Measurements from ENCODE around the gene FAM47C.

DNA sequence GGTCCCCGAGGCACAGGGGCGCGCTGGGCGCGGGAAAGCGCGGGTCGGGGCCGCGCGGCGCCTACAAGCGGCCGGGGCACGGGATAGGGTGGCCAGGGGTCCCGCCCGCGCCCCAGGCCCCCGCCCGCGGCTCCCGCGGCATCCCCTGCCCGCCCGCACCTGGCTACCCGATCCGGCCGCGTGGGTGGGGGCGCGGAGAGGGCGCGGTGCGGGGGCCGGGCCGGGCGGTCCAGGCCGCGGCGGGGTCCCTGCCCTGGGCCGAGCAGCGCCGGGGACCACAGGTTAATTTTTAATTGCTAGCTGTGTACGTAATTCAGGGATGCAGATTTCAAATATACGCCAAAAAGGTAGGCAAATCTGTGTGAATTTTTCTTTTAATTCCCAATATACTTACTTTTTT lies 44.3 kb upstream of the FAM47C start:
- no peak for TF ChIP-seq RBBP5 (conservative IDR thresholded peaks at IDR 0.05)
- TF ChIP-seq, protein P1, sequence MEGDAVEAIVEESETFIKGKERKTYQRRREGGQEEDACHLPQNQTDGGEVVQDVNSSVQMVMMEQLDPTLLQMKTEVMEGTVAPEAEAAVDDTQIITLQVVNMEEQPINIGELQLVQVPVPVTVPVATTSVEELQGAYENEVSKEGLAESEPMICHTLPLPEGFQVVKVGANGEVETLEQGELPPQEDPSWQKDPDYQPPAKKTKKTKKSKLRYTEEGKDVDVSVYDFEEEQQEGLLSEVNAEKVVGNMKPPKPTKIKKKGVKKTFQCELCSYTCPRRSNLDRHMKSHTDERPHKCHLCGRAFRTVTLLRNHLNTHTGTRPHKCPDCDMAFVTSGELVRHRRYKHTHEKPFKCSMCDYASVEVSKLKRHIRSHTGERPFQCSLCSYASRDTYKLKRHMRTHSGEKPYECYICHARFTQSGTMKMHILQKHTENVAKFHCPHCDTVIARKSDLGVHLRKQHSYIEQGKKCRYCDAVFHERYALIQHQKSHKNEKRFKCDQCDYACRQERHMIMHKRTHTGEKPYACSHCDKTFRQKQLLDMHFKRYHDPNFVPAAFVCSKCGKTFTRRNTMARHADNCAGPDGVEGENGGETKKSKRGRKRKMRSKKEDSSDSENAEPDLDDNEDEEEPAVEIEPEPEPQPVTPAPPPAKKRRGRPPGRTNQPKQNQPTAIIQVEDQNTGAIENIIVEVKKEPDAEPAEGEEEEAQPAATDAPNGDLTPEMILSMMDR (IDR thresholded peaks at IDR 0.05 in 2 of 3, conservative IDR thresholded peaks at IDR 0.05 in 1 of 3; ENCODE audit: control insufficient read depth in 2 of 3, extremely low read depth in 1 of 3, insufficient read depth in 1 of 3, low read depth in 3 of 3, low read length in 3 of 3): no peak

Data from GM12878 (cell line).